Gastrocnemius medialis (tissue), 4 donors: ENCODE data around the gene ZBTB8B. TPM values are rescaled to one million over a fixed set of nuclear protein-coding genes. Genes with fewer than 3 reads are reported as not detected.
A peak's percentile ranks its signal among the peaks of the same experiment; 100 is the strongest.

Experiments used
- ATAC-seq, 2 donors: fragments of 150-250 bp; one replicate each; pipeline ENCODE4 v1.9.1; 2016
- DNase-seq, 2 donors: peaks; one replicate each; pipeline ENCODE4 v3.0.0-alpha.2; 2019
- H3K27ac ChIP-seq, 4 donors: fragments of 200-600 bp; sonication (generic); 1 replicate in 1 of 4; 2 replicates in 3 of 4; pipeline ENCODE4 v1.5.1; 2016 to 2018; ENCODE audit warnings: mild to moderate bottlenecking in 2 of 4, moderate library complexity in 1 of 4
- H3K27me3 ChIP-seq, 3 donors: fragments of 200-600 bp; sonication (generic) in 2 of 3; 1 replicate in 1 of 3; 2 replicates in 2 of 3; pipeline versions ENCODE4 v1.5.1 to v1.6.0; 2016 to 2019; ENCODE audit warnings: mild to moderate bottlenecking in 1 of 3, moderate library complexity in 1 of 3
- H3K36me3 ChIP-seq, 2 donors: fragments of 200-600 bp; sonication (generic) in 1 of 2; one replicate each; pipeline ENCODE4 v1.5.1; 2017 to 2018
- H3K4me1 ChIP-seq, 2 donors: fragments of 200-600 bp; sonication (generic) in 1 of 2; one replicate each; pipeline ENCODE4 v1.5.1; 2016 to 2017; ENCODE audit warnings: mild to moderate bottlenecking in 2 of 2
- H3K4me3 ChIP-seq, 4 donors: fragments of 200-600 bp; sonication (generic) in 3 of 4; 1 replicate in 1 of 4; 2 replicates in 3 of 4; pipeline ENCODE4 v1.5.1; 2016 to 2019; ENCODE audit warnings: mild to moderate bottlenecking in 2 of 4
- H3K9me3 ChIP-seq, 3 donors: fragments of 200-600 bp; sonication (generic) in 2 of 3; 1 replicate in 1 of 3; 2 replicates in 2 of 3; pipeline ENCODE4 v1.5.1; 2016 to 2019
- CTCF ChIP-seq, 5 experiments: fragments of 450-650 bp in 3 of 5; fragments of 200-600 bp in 2 of 5; sonication (generic) in 2 of 5; IDR thresholded peaks in 4 of 5; conservative IDR thresholded peaks in 1 of 5; 1 replicate in 4 of 5; 2 replicates in 1 of 5; pipeline ENCODE4 v1.5.1; 2016 to 2019; ENCODE audit warnings: antibody characterized with exemption in 5 of 5, mild to moderate bottlenecking in 3 of 5, moderate library complexity in 3 of 5
- POLR2A ChIP-seq, 2 donors: fragments of 450-650 bp; IDR thresholded peaks; one replicate each; pipeline ENCODE4 v1.6.1; 2017; ENCODE audit warnings: antibody characterized with exemption in 2 of 2, mild to moderate bottlenecking in 2 of 2, moderate library complexity in 2 of 2
- in situ Hi-C, 4 donors: fragments of 200-750 bp; cut with MboI; loops; one replicate each; pipeline versions ENCODE4 v1.15.0 to v1.8.0; 2017; ENCODE audit warnings: low sequenced_read_pairs in 4 of 4
- intact Hi-C: fragments of 100-400 bp; cut with DNase I; formaldehyde crosslinking; loops from one replicate; pipeline ENCODE4 v1.15.1; 2023; ENCODE audit warnings: low total_unique reads
- total RNA-seq, 4 donors: library from RNA; depleted of rRNA; stranded (reverse); fragments of >200 nt; gene quantifications; one replicate each; pipeline versions ENCODE4 v1.1.0 to v1.2.3, GENCODE V29; 2016

ZBTB8B gene
- not detected for total RNA-seq

DNA sequence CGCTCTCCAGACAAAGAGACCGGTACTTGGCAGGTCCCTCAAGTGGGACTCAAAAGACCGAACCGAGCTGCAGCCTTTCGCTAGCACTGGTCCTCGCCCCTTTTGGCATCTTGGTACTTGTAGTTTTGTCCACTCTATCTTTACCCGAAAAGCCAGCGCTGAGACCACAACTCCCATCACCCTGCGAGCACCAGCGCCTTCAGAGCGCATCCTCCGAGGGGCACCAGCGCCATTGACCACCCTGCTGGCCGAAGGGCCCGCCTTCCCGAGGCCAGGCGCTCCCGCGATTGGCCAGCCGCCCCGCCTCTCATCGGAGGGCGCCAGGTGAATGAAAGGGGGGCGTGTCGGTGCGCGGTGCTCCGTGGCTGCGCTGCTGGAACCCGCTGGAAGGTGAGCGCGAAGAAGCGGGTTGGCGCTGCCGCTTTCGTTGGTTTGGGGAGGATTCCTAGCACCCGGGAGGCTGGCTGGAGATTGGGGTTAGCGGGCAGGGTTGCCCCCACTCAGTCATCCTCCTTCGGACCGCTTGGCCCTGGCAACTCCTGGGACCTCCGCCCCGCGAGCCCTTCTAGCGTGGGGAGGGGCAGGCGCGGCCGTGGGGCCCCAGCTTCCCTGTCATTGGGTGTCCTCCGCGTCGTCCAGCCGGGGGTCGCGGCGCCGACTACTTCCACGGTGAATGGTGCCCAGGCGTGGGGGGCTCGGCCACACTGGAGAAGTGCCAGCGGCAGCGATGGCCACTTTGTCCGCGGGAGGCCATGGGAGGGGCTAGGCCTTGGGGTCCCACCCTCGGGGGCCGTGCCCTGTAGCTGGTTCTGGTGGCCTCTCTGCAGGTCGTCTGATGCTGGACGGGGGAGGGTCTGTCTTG lies at the start of gene ZBTB8B:
ZBTB8B (plus strand) TSS at position 357 of the 862 bp plus-strand sequence. CDS start 5,553 bp downstream, outside the sequence.
- peak; percentile 55 to 77 for ATAC-seq
- H3K9me3 ChIP-seq = no peaks in the 10 kb centered on the region
- intact Hi-C loops = no loop called here
- DNase-seq = peak; percentile 18 to 34
- H3K4me1 ChIP-seq = peaks cover 13 to 15% of the 10 kb centered on the region in 2 donors
- in situ Hi-C loops = no loop called here
- no peaks in the 10 kb centered on the region for H3K36me3 ChIP-seq
- TF ChIP-seq POLR2A (IDR thresholded peaks at IDR 0.05) = no peak
- peak in 2 of 5 experiments; percentile 16 to 20 for TF ChIP-seq CTCF (IDR thresholded peaks at IDR 0.05 in 4 of 5, conservative IDR thresholded peaks at IDR 0.05 in 1 of 5)
- peaks cover 36 to 41% (median 38%) of the 10 kb centered on the region in 3 donors for H3K27me3 ChIP-seq
- H3K27ac ChIP-seq = no peak within 1 kb of the TSS
- peak within 1 kb of the TSS; percentile 47 to 69 (median 55) for H3K4me3 ChIP-seq

DNA sequence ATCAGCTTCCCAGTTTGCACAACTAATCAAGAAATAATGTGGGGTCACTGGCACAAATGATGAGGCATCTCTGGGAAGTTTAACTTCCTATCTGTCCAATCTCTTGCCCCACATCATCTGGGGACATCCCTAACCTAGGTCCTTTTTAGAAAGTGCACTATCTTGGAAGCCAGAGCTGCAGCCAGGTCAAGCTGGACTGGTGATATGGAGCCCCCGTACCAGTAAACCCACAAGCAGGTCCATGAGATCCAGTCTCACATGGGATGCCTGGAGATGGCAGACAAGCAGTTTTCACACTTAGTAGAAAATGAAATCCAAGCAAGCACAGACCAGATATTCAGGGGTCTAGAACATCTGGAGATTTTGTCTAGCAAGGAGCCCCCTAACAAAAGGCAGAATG lies 43.1 kb upstream of the ZBTB8B start:
- ATAC-seq = no peak
- intact Hi-C loops = no loop called here

GRCh38 chr1:32426489-32427255 lies 38.2 kb upstream of the ZBTB8B start:
- Histone ChIP-seq H3K4me3 (peak overlapping the region; percentile 32 to 45 (median 36)), H3K36me3 (no peaks in the 10 kb centered on the region), H3K4me1 (peaks cover 5 to 18% of the 10 kb centered on the region in 2 donors), H3K27me3 (peaks cover 3 to 6% (median 5%) of the 10 kb centered on the region in 3 donors), H3K27ac (no peak overlapping the region), H3K9me3 (no peaks in the 10 kb centered on the region)
- TF ChIP-seq CTCF (IDR thresholded peaks at IDR 0.05 in 4 of 5, conservative IDR thresholded peaks at IDR 0.05 in 1 of 5) = no peak
- no peak for TF ChIP-seq POLR2A (IDR thresholded peaks at IDR 0.05)
- intact Hi-C loops = no loop called here
- ATAC-seq (peak; percentile 12 to 41), DNase-seq (no peak)
- in situ Hi-C loops = no loop called here

More for the DNA sequence above, 43.1 kb upstream of the ZBTB8B start:
- no peaks in the 10 kb centered on the region for H3K9me3 ChIP-seq
- TF ChIP-seq CTCF (IDR thresholded peaks at IDR 0.05 in 4 of 5, conservative IDR thresholded peaks at IDR 0.05 in 1 of 5) (no peak), POLR2A (IDR thresholded peaks at IDR 0.05) (no peak)
- DNase-seq = no peak
- no peak overlapping the region for H3K4me3 ChIP-seq
- no peaks in the 10 kb centered on the region for H3K36me3 ChIP-seq
- H3K4me1 ChIP-seq = peaks cover 5 to 7% of the 10 kb centered on the region in 2 donors
- H3K27me3 ChIP-seq = peaks cover 3 to 5% (median 3%) of the 10 kb centered on the region in 3 donors
- in situ Hi-C loops = no loop called here
- H3K27ac ChIP-seq = no peak overlapping the region

DNA sequence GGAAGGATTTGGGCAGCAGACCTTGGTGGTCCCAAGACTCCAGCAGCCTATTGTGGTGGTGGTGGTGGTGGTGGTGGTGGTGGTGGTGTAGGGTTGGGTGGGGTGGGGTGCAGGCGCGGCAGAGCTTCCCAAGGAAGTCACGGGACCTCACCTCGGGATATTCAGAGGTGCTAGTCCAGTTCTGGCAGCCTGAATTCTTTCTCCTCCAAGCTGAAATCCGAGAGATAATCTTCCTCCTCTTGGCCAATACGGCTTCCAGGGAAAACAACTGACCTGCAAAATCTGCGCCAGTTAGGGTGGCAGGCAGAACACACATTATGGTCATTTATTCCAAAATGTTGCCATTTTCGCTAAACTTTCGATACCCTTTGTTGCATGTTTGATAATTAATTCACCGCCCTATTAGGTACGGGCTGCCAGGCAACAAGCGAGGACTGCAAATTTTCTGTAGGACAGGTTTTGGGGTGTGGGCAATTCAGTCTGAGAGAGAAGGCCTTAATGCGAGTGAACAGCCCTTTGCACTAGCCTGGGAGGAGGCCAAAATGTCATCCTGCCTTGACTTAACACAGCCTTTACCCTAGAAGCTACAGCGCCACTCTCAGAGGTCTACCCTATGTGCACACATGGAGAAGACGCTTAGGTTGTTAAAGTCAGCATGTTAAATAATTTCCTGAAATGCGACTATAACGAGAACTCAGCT lies 37.5 kb upstream of the ZBTB8B start:
- DNase-seq (no peak), ATAC-seq (peak; percentile 64 to 77)
- Histone ChIP-seq H3K4me1 (peaks cover 5 to 18% of the 10 kb centered on the region in 2 donors), H3K27ac (no peak overlapping the region), H3K4me3 (peak overlapping the region; percentile 32 to 45 (median 36)), H3K9me3 (no peaks in the 10 kb centered on the region), H3K27me3 (peaks cover 3 to 6% (median 5%) of the 10 kb centered on the region in 3 donors), H3K36me3 (no peaks in the 10 kb centered on the region)
- intact Hi-C loops (no loop called here), in situ Hi-C loops (no loop called here)
- no peak for TF ChIP-seq CTCF (IDR thresholded peaks at IDR 0.05 in 4 of 5, conservative IDR thresholded peaks at IDR 0.05 in 1 of 5)
- TF ChIP-seq POLR2A (IDR thresholded peaks at IDR 0.05) = no peak
